GM12873 (cell line): ENCODE results near the gene CHRM4.

Source experiments
- TF ChIP-seq, protein P1 (sequence below): IDR thresholded peaks from 2 replicates; pipeline ENCODE4 v1.5.1; 2012; ENCODE audit warnings: low read depth, mild to moderate bottlenecking, moderate library complexity, low read length, control low read depth; ENCODE audit not compliant: insufficient read depth; ENCODE audit errors: missing control alignments

Gene CHRM4

DNA sequence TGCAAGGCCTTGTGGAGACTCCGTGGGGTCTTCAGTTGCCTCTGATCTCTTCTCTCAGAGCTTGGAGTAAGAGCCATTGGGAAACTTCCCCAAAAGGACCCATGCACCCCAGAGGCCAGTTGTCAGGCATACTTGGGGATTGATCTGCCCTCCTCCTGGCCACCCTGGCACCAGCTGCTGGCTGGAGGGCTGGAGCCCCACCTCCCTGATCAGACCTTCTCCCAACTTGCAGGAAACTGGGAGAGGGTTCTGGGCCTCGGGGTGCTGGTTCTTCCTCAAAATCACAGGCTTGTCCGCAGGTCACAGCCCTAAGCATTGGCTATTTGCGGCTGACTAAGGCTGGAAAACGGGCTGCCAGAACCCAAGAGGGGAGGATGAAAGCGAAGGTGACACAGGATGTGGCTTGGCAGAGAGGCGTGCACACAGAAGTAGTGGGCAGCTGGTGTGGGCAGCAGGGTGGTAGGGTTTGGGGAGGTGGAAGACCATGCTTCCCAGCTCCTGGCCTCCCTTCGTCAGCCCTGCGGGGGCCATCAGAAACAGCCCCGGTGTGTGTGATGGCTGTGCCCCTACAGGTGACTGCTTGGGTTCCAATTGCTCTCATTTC, 45.6 kb downstream of the CHRM4 start:
- TF ChIP-seq, protein P1, sequence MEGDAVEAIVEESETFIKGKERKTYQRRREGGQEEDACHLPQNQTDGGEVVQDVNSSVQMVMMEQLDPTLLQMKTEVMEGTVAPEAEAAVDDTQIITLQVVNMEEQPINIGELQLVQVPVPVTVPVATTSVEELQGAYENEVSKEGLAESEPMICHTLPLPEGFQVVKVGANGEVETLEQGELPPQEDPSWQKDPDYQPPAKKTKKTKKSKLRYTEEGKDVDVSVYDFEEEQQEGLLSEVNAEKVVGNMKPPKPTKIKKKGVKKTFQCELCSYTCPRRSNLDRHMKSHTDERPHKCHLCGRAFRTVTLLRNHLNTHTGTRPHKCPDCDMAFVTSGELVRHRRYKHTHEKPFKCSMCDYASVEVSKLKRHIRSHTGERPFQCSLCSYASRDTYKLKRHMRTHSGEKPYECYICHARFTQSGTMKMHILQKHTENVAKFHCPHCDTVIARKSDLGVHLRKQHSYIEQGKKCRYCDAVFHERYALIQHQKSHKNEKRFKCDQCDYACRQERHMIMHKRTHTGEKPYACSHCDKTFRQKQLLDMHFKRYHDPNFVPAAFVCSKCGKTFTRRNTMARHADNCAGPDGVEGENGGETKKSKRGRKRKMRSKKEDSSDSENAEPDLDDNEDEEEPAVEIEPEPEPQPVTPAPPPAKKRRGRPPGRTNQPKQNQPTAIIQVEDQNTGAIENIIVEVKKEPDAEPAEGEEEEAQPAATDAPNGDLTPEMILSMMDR, result no peak

DNA sequence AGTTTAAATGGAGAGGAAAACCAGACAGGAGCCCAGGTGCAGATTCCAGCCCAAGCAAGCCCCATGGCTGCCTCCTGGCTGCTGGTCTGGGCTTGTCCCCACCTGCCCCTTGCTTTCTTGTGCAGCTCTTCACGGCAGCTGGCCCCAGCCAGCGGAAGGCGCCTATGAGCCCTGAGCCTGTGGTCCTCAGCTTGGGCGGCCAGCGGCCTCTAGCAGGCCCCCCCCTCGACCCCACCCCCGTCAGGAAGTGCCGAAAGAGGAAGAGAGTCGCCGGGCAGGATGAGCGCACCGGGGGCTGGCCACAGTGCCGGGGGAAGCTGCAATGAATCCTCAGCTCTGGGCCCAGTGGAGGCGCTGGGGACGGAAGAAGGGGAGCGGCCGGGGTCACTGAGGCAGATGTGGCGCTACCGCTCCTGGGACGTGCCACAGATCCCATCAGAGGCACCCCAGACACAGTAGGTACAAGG, 46.4 kb downstream of the CHRM4 start:
- TF ChIP-seq, protein P1, result no peak

DNA sequence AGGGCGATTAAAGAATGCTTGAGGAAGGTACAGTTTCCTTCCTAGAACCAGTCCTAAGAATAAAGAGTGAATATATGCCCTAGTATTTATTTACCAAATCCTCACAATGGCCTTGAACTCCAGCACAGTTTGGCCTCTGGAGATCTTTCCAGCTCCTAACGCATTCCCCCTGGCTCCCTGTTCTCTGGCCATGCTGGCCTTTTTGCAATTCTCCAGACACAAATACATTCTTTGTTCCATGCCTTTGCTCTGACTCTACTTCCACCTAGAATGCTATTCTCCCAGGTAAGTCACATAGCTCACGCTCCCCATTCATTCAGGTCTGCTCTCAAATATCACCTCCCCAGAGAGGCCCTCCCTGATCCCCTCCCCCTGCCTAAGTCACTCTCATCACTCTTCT, 48.1 kb downstream of the CHRM4 start:
- TF ChIP-seq, protein P1, result no peak

DNA sequence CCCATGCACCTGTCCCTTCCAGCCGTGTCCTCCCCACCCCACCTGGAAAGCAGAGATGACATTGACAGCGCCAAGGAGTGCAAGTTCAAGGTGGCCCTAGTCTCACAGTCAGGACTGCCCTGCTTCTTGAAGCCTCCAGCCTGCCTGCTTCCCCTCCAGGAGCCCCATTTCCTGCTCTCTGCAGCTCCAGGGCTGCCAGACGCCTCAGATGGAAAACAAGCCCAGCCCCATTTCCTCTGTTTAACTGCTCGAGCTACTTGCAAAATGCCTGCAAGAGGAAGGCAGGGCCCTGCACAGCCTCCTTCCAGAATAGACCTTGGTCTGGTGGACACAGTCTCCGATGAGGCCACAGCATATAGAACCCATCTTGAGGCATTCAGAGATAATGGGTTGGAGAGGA, 49.3 kb downstream of the CHRM4 start:
- TF ChIP-seq, protein P1, result no peak

DNA sequence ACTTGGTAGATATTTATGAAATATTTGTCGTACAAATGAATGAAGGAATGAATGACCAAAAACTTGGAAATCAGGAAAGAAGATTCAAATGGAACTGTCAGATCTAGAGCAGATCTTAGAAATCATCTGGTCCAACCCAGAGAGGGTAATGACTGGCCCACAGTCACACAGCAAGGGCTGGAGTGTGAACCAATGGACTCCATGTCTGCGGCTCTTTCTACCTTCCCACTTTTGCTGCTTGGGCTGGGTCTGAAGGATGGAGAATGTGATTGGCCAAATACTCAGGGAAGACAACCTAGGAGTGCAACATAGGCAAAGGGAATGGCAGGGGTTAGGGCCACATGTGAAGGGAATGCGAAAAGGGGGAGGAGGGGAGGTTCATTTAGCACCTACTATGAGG, 50.1 kb downstream of the CHRM4 start:
- TF ChIP-seq, protein P1, result no peak

DNA sequence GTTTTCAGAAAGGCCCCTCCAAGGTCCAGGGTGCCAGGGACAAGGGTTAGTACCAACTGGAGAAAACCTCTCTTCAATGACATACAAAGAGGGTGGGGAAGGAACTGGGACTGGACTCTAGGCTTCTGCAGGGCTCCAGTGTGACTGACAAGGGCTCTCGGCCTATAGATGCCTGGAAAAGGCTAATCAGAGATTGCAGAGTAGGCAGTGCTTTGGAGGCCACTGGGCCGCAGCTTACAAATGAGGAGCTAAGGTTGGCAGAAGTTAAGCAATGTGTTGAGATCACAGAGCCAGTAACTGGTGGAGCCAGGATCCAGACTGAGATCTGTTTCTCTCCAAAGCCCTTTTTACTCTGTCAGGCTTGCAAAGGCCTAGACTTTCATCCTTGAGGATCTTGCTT, 51.8 kb downstream of the CHRM4 start:
- TF ChIP-seq, protein P1, result no peak

DNA sequence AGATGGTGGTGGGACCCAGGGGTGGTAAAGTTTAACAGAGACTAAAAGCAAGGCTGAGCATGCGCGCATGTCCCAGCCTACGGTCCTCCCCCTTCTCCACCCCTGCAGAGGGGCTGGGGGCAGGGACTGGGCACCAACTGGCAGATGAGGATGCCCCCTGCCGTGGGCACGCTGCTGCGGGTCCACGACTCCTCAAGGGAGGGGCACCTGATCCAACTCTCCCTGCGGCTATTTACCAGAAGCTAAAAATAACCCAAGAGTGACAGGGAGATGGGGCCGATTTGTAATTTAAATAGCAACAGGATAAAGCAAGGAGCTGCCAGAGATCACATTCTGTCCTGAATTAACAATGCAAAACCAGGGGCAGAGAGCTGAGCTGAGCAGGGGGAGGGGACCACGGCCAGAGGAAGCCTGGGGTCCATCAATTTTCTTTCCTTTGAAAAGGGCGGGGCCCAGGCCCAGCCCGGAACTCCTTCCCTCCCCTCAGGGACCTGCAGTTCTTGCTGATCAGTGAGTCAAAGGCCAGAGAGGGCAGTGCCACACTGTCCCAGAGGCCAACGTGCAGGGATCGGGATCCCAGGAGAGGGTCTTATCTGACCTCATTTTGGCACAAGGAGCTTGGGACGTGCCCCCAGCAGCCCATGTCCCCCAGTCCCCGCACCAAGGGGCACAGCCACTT, 52.4 kb downstream of the CHRM4 start:
- TF ChIP-seq, protein P1, result no peak
